Osteoblast (primary cell): ENCODE data around the gene MUC2. TPM values are rescaled to one million over a fixed set of nuclear protein-coding genes. Genes with fewer than 3 reads are reported as not detected.

ENCODE experiments used
- DNase-seq: peaks from one replicate; pipeline ENCODE4 v3.0.0; 2011; ENCODE audit warnings: low spot score, mixed read lengths; ENCODE audit not compliant: insufficient read length; ENCODE audit errors: missing footprints
- H2AFZ ChIP-seq: 2 replicates; pipeline ENCODE4 v1.6.0; 2011; ENCODE audit warnings: mild to moderate bottlenecking, low read length
- H3K27ac ChIP-seq: 2 replicates; pipeline ENCODE4 v1.5.1; 2011; ENCODE audit warnings: mild to moderate bottlenecking, low read depth, low read length, moderate library complexity
- H3K27me3 ChIP-seq: 2 replicates; pipeline ENCODE4 v1.6.0; 2012; ENCODE audit warnings: mild to moderate bottlenecking, control low read depth, inconsistent platforms, low read length, moderate library complexity; ENCODE audit not compliant: insufficient read depth
- H3K36me3 ChIP-seq: 2 replicates; pipeline ENCODE4 v1.5.1; 2011; ENCODE audit warnings: mild to moderate bottlenecking, low read length, control low read depth, moderate library complexity; ENCODE audit not compliant: insufficient read depth
- H3K4me1 ChIP-seq: 2 replicates; pipeline ENCODE4 v1.5.1; 2011; ENCODE audit warnings: mild to moderate bottlenecking, low read length, control low read depth, moderate library complexity; ENCODE audit not compliant: insufficient read depth
- H3K4me2 ChIP-seq: 2 replicates; pipeline ENCODE4 v1.6.0; 2011; ENCODE audit warnings: mild to moderate bottlenecking, low read length; ENCODE audit not compliant: insufficient read depth
- H3K4me3 ChIP-seq: fragments of 200-600 bp; sonication (generic); 3 replicates; pipeline ENCODE4 v1.5.1; 2012; ENCODE audit warnings: mild to moderate bottlenecking, low read length, inconsistent platforms; ENCODE audit not compliant: insufficient read depth
- H3K79me2 ChIP-seq: 2 replicates; pipeline ENCODE4 v1.6.0; 2012; ENCODE audit warnings: mild to moderate bottlenecking, low read length, control low read depth, inconsistent platforms; ENCODE audit not compliant: insufficient read depth
- H3K9me3 ChIP-seq: 2 replicates; pipeline ENCODE4 v1.5.1; 2011; ENCODE audit warnings: low read depth, low read length, control low read depth
- H4K20me1 ChIP-seq: 2 replicates; pipeline ENCODE4 v1.6.0; 2012; ENCODE audit warnings: mild to moderate bottlenecking, low read length, control low read depth; ENCODE audit not compliant: insufficient read depth
- total RNA-seq: library from RNA; depleted of rRNA; stranded (reverse); fragments of >200 nt; gene quantifications from 2 replicates; pipeline ENCODE4 v1.2.3, GENCODE V29; 2012
- TF ChIP-seq, protein P1 (sequence below): IDR thresholded peaks from 2 replicates; pipeline ENCODE4 v1.5.1; 2011; ENCODE audit warnings: mild to moderate bottlenecking, low read depth, low read length, moderate library complexity; ENCODE audit errors: extremely low read depth

The MUC2 gene
- not detected in 2 replicates for total RNA-seq

DNA sequence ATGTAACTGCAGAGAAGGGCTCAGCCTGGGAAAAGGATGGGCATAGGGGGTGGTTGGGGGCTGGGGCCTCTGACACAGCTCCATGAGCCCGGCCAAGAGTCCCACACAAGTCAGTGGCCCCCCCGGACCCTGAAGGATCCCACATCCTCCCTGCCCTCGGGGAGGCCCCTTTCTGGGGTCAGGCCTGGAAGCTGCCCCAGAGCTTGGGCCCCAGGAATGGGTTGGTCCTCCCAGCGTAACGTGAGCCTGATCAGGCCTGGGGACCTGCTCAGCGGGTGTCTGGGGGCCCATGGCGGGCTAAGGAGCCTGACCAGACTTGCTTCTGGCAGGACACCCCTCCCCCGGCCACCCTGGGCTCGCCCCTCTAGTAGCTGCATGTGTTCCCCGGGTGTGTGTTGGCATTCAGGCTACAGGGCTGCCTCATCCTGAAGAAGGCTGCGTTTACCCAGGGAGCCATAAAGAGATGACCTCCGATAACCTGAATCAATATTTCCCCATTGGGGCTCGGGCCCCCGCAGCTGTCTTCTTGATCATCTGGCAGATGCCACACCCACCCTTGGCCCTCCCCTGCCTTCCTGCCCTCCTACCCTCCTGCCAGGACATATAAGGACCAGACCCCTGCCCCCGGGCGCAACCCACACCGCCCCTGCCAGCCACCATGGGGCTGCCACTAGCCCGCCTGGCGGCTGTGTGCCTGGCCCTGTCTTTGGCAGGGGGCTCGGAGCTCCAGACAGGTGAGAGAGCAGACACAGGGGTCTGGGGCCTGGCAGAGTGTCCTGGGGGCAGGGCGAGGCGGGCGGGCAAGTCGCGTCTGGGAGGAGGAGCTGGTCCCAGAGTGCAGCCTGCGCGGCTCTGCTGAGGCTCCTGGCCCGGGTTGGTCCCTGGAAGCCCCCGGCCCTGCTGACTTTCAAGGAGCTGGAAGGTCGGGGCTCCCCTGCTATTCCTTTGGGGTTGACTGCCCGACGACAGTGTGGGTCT, at the start of gene MUC2:
TSS of gene MUC2 (plus strand) at position 631 of the 978 bp plus-strand sequence.
- no peaks in the 10 kb centered on the region for H4K20me1 ChIP-seq
- TF ChIP-seq, protein P1, sequence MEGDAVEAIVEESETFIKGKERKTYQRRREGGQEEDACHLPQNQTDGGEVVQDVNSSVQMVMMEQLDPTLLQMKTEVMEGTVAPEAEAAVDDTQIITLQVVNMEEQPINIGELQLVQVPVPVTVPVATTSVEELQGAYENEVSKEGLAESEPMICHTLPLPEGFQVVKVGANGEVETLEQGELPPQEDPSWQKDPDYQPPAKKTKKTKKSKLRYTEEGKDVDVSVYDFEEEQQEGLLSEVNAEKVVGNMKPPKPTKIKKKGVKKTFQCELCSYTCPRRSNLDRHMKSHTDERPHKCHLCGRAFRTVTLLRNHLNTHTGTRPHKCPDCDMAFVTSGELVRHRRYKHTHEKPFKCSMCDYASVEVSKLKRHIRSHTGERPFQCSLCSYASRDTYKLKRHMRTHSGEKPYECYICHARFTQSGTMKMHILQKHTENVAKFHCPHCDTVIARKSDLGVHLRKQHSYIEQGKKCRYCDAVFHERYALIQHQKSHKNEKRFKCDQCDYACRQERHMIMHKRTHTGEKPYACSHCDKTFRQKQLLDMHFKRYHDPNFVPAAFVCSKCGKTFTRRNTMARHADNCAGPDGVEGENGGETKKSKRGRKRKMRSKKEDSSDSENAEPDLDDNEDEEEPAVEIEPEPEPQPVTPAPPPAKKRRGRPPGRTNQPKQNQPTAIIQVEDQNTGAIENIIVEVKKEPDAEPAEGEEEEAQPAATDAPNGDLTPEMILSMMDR, result no peak
- no peaks in the 10 kb centered on the region for H3K27me3 ChIP-seq
- DNase-seq, result peak; percentile 87
- no peak within 1 kb of the TSS for H2AFZ ChIP-seq
- H3K4me1 ChIP-seq, result peaks cover 3% of the 10 kb centered on the region
- H3K4me2 ChIP-seq, result no peak within 1 kb of the TSS
- no peaks in the 10 kb centered on the region for H3K79me2 ChIP-seq
- H3K4me3 ChIP-seq, result no peak within 1 kb of the TSS
- no peaks in the 10 kb centered on the region for H3K36me3 ChIP-seq
- H3K9me3 ChIP-seq, result no peaks in the 10 kb centered on the region
- no peak within 1 kb of the TSS for H3K27ac ChIP-seq

DNA sequence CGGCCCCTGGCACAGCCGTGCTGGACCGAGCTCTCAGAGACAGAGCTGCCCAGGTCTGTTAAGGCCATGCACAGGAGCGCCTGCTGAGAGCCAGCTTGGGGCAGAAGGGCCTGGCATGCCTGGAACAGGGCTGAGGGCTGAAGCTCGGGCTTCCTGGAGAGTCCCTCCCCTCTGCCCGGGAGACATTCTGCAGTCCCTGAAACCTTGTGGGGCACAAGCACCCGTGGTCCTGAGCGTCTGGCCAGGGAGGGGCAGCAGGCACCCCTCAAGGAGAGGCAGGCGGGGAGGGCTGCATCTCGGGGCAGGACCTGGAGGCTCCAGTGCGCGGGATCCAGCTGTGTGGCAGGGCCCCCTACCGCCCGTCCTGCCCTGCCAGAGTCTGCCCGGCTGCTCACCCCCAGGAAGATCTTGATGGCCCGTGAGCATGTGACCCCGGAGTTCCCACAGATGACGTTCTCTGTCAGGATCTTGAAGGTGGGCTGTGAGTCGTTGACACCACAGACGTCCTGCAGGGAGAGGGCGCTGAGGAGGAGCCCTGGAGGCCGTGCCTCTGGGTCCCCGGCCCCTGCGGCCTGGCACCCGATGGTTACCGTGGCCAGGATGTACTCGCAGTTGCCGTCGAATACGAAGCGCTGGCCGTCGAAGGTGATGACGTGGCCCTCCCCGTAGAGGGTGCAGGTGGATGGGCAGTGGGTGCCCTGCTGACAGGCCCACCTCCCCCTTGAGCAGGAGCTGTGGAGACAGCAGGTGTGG, 49.1 kb upstream of the MUC2 start:
- Histone ChIP-seq H3K4me3 (no peak overlapping the region), H3K9me3 (no peaks in the 10 kb centered on the region), H3K4me2 (no peak overlapping the region), H3K27me3 (no peaks in the 10 kb centered on the region), H3K79me2 (no peaks in the 10 kb centered on the region), H4K20me1 (no peaks in the 10 kb centered on the region), H3K36me3 (no peaks in the 10 kb centered on the region), H3K4me1 (no peaks in the 10 kb centered on the region), H2AFZ (no peak overlapping the region), H3K27ac (no peak overlapping the region)
- DNase-seq, result no peak
- TF ChIP-seq, protein P1, result no peak

DNA sequence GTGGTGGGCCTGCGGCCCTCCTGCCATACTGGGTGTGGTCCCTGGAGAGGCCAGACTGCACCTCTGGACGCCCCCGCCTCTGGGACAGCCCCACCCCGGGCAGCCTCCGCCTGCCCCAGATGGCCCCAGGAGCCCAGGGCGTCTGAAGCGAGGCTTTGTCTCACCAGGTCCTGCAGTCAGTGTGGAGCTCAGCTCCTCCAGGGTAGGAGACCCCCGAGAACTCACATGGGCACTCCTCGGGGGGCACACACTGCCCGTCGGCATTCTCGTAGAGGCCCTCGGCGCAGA, 48.6 kb upstream of the MUC2 start:
- Histone ChIP-seq H3K4me1 (no peaks in the 10 kb centered on the region), H3K27me3 (no peaks in the 10 kb centered on the region)
- TF ChIP-seq, protein P1, result no peak

More for the DNA sequence above, 48.6 kb upstream of the MUC2 start:
- no peaks in the 10 kb centered on the region for H3K9me3 ChIP-seq
- no peak overlapping the region for H3K4me2 ChIP-seq
- no peaks in the 10 kb centered on the region for H3K79me2 ChIP-seq
- H2AFZ ChIP-seq, result no peak overlapping the region
- H3K27ac ChIP-seq, result no peak overlapping the region
- no peaks in the 10 kb centered on the region for H4K20me1 ChIP-seq
- H3K4me3 ChIP-seq, result no peak overlapping the region
- DNase-seq, result no peak
- no peaks in the 10 kb centered on the region for H3K36me3 ChIP-seq
